Inflammatory macrophage treated with lipopolysaccharide for 1 hour (primary cell): ENCODE measurements around the gene DYNC1LI1.
A peak's percentile ranks its signal among the peaks of the same experiment; 100 is the strongest.

ENCODE experiments used
- DNase-seq, 2 donors: peaks; one replicate each; pipeline ENCODE4 v3.0.0-alpha.2; 2020 to 2022

Gene DYNC1LI1

GRCh38 chr3:32570421-32571191, at the start of gene DYNC1LI1:
TSS of gene DYNC1LI1 (minus strand) at chr3:32570858. CDS start at chr3:32570770, 88 bp downstream.
- DNase-seq: peak; percentile 86 to 97

GRCh38 chr3:32619395-32619794, 48.7 kb upstream of the DYNC1LI1 start:
- no peak for DNase-seq

GRCh38 chr3:32616267-32616962, 45.8 kb upstream of the DYNC1LI1 start:
- no peak for DNase-seq

GRCh38 chr3:32614956-32615355, 44.3 kb upstream of the DYNC1LI1 start:
- DNase-seq: no peak

GRCh38 chr3:32613183-32613582, 42.5 kb upstream of the DYNC1LI1 start:
- DNase-seq: no peak

- no peak for DNase-seq
These were observed 41.9 kb upstream of the DYNC1LI1 start for GRCh38 chr3:32612547-32612946.

- DNase-seq: no peak
These were observed 36.9 kb upstream of the DYNC1LI1 start for GRCh38 chr3:32607522-32607921.

- DNase-seq: no peak
These were observed 36.3 kb upstream of the DYNC1LI1 start for GRCh38 chr3:32606960-32607359.

GRCh38 chr3:32606277-32606676, 35.6 kb upstream of the DYNC1LI1 start:
- DNase-seq: no peak

GRCh38 chr3:32603064-32603463, 32.4 kb upstream of the DYNC1LI1 start:
- no peak for DNase-seq

- DNase-seq: no peak
These were observed 31.5 kb upstream of the DYNC1LI1 start for GRCh38 chr3:32602206-32602605.

GRCh38 chr3:32601722-32602121, 31.1 kb upstream of the DYNC1LI1 start:
- no peak for DNase-seq

GRCh38 chr3:32597656-32598055, 27.0 kb upstream of the DYNC1LI1 start:
- no peak for DNase-seq

GRCh38 chr3:32596909-32597369, 26.3 kb upstream of the DYNC1LI1 start:
- DNase-seq: no peak

- DNase-seq: no peak
These were observed 25.7 kb upstream of the DYNC1LI1 start for GRCh38 chr3:32596282-32596908.

- DNase-seq: no peak
These were observed 24.7 kb upstream of the DYNC1LI1 start for GRCh38 chr3:32595323-32595722.

- DNase-seq: no peak
These were observed 23.4 kb upstream of the DYNC1LI1 start for GRCh38 chr3:32593903-32594525.

GRCh38 chr3:32592696-32593353, 22.2 kb upstream of the DYNC1LI1 start:
- no peak for DNase-seq

GRCh38 chr3:32592011-32592410, 21.4 kb upstream of the DYNC1LI1 start:
- DNase-seq: no peak

GRCh38 chr3:32591186-32591585, 20.5 kb upstream of the DYNC1LI1 start:
- DNase-seq: no peak

GRCh38 chr3:32586356-32586755, 15.7 kb upstream of the DYNC1LI1 start:
- peak; percentile 9 to 17 for DNase-seq

GRCh38 chr3:32584660-32585059, 14.0 kb upstream of the DYNC1LI1 start:
- DNase-seq: no peak

GRCh38 chr3:32583708-32584107, 13.1 kb upstream of the DYNC1LI1 start:
- no peak for DNase-seq
